ENCODE data around the gene CHCHD5. TPM values are rescaled to one million over a fixed set of nuclear protein-coding genes. Genes with fewer than 3 reads are reported as not detected.
"Not testable (repeated sequence)": the region's sequence is repeated elsewhere in the genome, so short reads cannot be mapped to it uniquely, and the experiment has no call there.

CHCHD5 gene
- total and polyA plus RNA-seq, 12 donors: 15.0 to 36.2 (median 25.0) TPM

DNA sequence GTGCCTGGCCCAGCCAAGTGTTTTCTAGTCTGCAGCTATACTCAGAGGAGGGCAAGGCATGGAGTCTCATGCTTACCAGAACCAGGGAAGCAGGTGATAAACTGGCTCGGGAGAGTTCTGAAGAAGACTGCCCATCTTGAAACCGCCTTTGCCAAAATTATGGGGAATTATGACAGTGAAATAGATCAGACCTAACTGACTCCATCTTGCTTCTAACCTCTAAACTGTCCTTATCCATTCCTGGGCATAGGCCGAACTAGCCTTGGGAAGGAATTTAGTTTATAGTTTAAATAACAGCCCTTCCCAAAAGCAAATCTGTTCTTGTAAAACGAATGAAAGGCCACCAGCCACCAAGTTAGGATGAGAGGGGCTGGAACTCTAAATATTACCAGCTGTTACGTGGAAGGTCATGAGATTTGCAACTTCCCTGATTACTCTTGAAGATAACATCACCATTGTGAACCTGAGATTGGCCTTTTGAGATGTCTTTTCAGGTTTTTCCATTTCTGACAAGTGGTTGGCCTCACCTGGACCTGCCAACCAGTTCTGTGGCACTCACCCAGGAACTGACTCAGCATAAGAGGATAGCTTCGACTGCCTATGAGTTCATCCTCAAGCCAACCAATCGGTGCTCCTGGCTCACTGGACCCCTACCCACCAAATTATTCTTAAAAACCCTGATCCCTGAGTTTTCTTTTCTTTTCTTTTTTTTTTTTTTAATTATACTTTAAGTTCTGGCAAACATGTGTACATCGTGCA is 23.4 kb downstream of the CHCHD5 start:
- peaks cover 0 to 7% (median 0%) of the 10 kb centered on the region in 11 donors for H3K9me3 ChIP-seq
- no peak overlapping the region for H3K4me3 ChIP-seq
- intact Hi-C loops (cut with DNase I): loop anchor here in 1 of 10 donors (5.0 to 10.0 kb wide), 2 partner anchors 119 to 347 kb away; no protein-coding TSS in a partner anchor
- H3K4me1 ChIP-seq: no peaks in the 10 kb centered on the region
- WGBS, 2 donors: 89 to 94% methylated on average over 8 of the region's 8 CpGs
- ATAC-seq (no peak), DNase-seq (no peak)
- TF ChIP-seq, protein P1, sequence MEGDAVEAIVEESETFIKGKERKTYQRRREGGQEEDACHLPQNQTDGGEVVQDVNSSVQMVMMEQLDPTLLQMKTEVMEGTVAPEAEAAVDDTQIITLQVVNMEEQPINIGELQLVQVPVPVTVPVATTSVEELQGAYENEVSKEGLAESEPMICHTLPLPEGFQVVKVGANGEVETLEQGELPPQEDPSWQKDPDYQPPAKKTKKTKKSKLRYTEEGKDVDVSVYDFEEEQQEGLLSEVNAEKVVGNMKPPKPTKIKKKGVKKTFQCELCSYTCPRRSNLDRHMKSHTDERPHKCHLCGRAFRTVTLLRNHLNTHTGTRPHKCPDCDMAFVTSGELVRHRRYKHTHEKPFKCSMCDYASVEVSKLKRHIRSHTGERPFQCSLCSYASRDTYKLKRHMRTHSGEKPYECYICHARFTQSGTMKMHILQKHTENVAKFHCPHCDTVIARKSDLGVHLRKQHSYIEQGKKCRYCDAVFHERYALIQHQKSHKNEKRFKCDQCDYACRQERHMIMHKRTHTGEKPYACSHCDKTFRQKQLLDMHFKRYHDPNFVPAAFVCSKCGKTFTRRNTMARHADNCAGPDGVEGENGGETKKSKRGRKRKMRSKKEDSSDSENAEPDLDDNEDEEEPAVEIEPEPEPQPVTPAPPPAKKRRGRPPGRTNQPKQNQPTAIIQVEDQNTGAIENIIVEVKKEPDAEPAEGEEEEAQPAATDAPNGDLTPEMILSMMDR (IDR thresholded peaks at IDR 0.05): no peak
- no peak overlapping the region for H3K27ac ChIP-seq
- H3K36me3 ChIP-seq: no peaks in the 10 kb centered on the region
- H3K27me3 ChIP-seq: no peaks in the 10 kb centered on the region

DNA sequence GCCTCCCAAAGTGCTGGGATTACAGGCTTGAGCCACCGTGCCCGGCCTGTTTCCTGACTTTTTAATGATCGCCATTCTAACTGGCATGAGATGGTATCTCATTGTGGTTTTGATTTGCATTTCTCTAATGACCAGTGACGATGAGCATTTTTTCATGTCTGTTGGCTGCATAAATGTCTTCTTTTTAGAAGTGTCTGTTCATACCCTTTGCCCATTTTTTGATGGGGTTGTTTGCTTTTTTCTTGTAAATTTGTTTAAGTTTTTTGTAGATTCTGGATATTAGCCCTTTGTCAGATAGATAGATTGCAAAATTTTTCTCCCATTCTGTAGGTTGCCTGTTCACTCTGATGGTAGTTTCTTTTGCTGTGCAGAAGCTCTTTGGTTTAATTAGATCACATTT is 24.9 kb downstream of the CHCHD5 start:
- DNase-seq, H3K4me3 ChIP-seq, H3K27me3 ChIP-seq, H3K36me3 ChIP-seq, H3K4me1 ChIP-seq, H3K27ac ChIP-seq, ATAC-seq, H3K9me3 ChIP-seq: not testable (repeated sequence)
- intact Hi-C loops (cut with DNase I): loop anchor here in 1 of 10 donors (5.0 to 10.0 kb wide), 2 partner anchors 118 to 345 kb away; no protein-coding TSS in a partner anchor
- 93 to 97% methylated on average over 4 of the region's 4 CpGs for WGBS, 2 donors

DNA sequence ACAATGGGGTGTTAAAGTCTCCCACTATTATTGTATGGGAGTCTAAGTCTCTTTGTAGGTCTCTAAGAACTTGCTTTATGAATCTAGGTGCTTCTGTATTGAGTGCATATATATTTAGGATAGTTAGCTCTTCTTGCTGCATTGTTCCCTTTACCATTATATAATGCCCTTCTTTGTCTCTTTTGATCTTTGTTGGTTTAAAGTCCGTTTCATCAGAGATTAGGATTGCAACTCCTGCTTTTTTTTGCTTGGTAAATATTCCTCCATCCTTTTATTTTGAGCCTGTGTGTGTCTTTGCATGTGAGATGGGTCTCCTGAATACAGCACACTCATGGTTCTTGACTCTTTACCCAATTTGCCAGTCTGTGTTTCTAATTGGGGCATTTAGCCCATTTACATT is 27.9 kb downstream of the CHCHD5 start:
- not testable (repeated sequence) for H3K4me1 ChIP-seq, H3K4me3 ChIP-seq, ATAC-seq, DNase-seq, H3K9me3 ChIP-seq, H3K27ac ChIP-seq, H3K27me3 ChIP-seq, H3K36me3 ChIP-seq
- 74% methylated on average over 1 of the region's 1 CpG for WGBS, 2 donors
- intact Hi-C loops (cut with DNase I): loop anchor here in 1 of 10 donors (5.0 kb wide), 1 partner anchor 90 kb away; no protein-coding TSS in a partner anchor

DNA sequence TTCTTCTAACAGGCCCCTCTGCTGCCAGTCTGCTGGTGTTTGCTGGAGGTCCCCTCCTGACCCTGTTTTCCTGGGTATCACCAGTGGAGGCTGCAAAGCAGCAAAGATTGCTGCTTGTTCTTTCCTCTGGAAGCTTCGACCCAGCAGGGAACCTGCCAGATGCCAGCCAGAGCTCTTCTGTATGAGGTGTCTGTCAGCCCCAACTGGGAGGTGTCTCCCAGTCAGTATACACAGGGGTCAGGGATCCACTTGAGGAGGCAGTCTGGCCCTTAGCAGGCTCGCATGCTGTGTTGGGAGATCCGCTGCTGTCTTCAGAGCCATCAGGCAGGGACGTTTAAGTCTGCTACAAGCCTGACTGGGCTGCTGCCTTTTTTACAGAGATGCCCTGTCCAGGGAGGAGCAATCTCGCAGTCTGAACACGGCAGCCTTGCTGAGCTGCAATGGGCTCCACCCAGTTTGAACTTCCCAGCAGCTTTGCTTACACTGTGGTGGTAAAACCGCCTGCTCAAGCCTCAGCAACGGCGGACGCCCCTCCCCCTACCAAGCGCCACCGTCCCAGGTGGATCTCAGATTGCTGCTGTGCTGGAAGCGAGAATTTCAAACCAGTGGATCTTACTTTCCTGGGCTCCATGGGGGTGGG is 29.9 kb downstream of the CHCHD5 start:
- no peak for ATAC-seq
- intact Hi-C loops (cut with DNase I): loop anchor here in 1 of 10 donors (5.0 kb wide), 1 partner anchor 88 kb away; no protein-coding TSS in a partner anchor
- TF ChIP-seq, protein P1 (IDR thresholded peaks at IDR 0.05): no peak
- peaks cover 0 to 9% (median 0%) of the 10 kb centered on the region in 9 donors for H3K4me1 ChIP-seq
- H3K9me3 ChIP-seq: peaks cover 0 to 7% (median 0%) of the 10 kb centered on the region in 11 donors
- H3K27me3 ChIP-seq: no peaks in the 10 kb centered on the region
- H3K4me3 ChIP-seq: no peak overlapping the region
- H3K36me3 ChIP-seq: no peaks in the 10 kb centered on the region
- WGBS, 2 donors: 76 to 78% methylated on average over 13 of the region's 13 CpGs
- DNase-seq: no peak
- no peak overlapping the region for H3K27ac ChIP-seq

DNA sequence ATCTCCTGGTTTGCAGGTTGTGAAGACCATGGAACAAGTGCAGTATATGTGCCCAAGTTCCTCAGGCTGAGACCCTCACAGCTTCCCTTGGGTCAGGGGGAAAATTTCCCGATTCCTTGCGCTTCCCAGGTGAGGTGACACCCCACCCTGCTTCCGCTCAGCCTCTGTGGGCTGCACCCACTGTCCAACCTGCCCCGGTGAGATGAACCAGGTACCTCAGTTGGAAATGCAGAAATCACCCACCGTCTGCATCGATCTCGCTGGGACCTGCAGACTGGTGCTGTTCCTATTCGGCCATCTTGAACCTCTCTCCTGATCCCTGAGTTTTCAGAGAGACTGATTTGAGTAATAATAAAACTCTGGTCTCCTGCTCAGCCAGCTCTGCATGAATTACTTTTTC is 30.6 kb downstream of the CHCHD5 start:
- Histone ChIP-seq H3K4me1 (peaks cover 0 to 9% (median 0%) of the 10 kb centered on the region in 9 donors), H3K27ac (no peak overlapping the region), H3K27me3 (no peaks in the 10 kb centered on the region), H3K9me3 (peaks cover 0 to 2% (median 0%) of the 10 kb centered on the region in 11 donors), H3K4me3 (no peak overlapping the region), H3K36me3 (no peaks in the 10 kb centered on the region)
- DNase-seq (no peak), ATAC-seq (no peak)
- intact Hi-C loops (cut with DNase I): no loop called here
- WGBS, 2 donors: 96 to 97% methylated on average over 8 of the region's 8 CpGs
- TF ChIP-seq, protein P1 (IDR thresholded peaks at IDR 0.05): no peak

DNA sequence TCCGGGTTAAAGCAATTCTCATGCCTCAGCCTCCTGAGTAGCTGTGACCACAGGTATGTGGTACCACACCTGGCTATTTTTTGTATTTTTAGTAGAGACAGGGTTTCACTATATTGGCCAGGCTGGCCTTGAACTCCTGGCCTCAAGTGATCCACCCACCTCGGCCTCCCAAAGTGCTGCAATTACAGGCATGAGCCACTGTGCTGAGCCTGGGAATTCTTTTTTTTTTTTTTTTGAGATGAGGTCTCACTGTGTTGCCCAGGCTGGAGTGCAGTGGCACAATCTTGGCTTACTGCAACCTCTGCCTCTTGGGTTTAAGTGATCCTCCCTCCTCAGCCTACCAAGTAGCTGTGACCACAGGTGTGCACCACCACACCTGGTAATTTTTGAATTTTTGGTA is 31.4 kb downstream of the CHCHD5 start:
- not testable (repeated sequence) for ATAC-seq, H3K36me3 ChIP-seq, H3K4me1 ChIP-seq

More for the DNA sequence above, 31.4 kb downstream of the CHCHD5 start:
- H3K9me3 ChIP-seq; H3K27me3 ChIP-seq; intact Hi-C loops (cut with DNase I); H3K27ac ChIP-seq; DNase-seq; H3K4me3 ChIP-seq: not testable (repeated sequence)
- 97 to 98% methylated on average over 2 of the region's 2 CpGs for WGBS, 2 donors

Data from heart right ventricle (tissue), 16 donors.